ENCODE measurements around the gene ZMIZ1. TPM values are rescaled to one million over a fixed set of nuclear protein-coding genes. Genes with fewer than 3 reads are reported as not detected.

The ZMIZ1 gene
- total RNA-seq, 1 donor from 2014 or later = 46.2 TPM

DNA sequence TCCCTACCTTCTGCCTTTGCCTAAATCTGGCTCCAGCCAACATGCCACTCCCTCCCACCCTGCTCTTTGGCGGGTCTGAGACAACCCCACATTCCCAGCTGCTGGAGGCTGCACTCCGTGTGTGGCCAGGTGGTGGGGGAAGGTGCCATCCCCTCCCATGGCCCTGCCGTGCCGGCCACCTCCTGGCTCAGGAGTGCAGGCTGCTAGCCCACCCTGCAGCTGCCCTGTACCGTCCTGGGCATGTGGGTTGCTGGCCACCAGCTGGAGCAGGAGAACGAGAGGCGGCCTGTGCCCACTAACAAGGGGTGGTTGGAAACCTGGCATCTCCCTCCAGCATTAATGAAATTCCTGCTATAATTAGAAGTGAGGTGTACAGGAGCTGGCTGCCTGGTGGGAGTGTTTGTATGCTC lies 97.6 kb downstream of the ZMIZ1 start:
- no peak overlapping the region for H3K4me3 Mint-ChIP-seq (ENCODE audit: unreplicated experiment)
- no peak overlapping the region for H3K27ac Mint-ChIP-seq (ENCODE audit: unreplicated experiment)
- H3K36me3 Mint-ChIP-seq (ENCODE audit: low read depth) = peaks cover 21% of the 10 kb centered on the region
- no peak for DNase-seq (ENCODE audit: low spot score)
- peaks cover 18% of the 10 kb centered on the region for H3K4me1 Mint-ChIP-seq (ENCODE audit: low read depth)
- H3K9me3 Mint-ChIP-seq (ENCODE audit: low read depth) = no peaks in the 10 kb centered on the region
- TF ChIP-seq, protein P1, sequence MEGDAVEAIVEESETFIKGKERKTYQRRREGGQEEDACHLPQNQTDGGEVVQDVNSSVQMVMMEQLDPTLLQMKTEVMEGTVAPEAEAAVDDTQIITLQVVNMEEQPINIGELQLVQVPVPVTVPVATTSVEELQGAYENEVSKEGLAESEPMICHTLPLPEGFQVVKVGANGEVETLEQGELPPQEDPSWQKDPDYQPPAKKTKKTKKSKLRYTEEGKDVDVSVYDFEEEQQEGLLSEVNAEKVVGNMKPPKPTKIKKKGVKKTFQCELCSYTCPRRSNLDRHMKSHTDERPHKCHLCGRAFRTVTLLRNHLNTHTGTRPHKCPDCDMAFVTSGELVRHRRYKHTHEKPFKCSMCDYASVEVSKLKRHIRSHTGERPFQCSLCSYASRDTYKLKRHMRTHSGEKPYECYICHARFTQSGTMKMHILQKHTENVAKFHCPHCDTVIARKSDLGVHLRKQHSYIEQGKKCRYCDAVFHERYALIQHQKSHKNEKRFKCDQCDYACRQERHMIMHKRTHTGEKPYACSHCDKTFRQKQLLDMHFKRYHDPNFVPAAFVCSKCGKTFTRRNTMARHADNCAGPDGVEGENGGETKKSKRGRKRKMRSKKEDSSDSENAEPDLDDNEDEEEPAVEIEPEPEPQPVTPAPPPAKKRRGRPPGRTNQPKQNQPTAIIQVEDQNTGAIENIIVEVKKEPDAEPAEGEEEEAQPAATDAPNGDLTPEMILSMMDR (IDR thresholded peaks at IDR 0.05) = no peak
- no peaks in the 10 kb centered on the region for H3K27me3 Mint-ChIP-seq (ENCODE audit: low read depth)

DNA sequence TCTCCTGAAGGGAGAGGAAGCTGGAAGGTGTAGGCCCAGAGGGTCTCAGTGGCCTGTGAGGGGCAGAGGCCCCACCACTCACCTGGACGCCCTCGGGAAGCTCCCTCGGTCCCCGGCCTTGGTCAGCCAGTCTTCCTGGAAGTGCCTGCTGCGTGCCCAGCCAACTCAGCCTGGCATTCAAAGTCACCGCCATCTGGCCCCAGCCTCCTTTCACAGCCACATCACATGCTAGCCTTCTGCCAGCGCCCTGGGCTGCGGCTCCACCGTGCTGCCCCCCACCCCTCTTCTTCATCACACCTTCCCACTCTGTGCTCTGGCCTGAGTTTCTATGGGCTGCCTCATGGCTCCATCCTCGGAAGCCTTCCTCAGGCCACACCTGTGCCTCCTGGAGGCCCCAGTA lies 98.0 kb downstream of the ZMIZ1 start:
- H3K27me3 Mint-ChIP-seq (ENCODE audit: low read depth) = no peaks in the 10 kb centered on the region
- no peaks in the 10 kb centered on the region for H3K9me3 Mint-ChIP-seq (ENCODE audit: low read depth)
- peaks cover 14% of the 10 kb centered on the region for H3K4me1 Mint-ChIP-seq (ENCODE audit: low read depth)
- DNase-seq (ENCODE audit: low spot score) = no peak
- TF ChIP-seq, protein P1 (IDR thresholded peaks at IDR 0.05) = no peak
- H3K27ac Mint-ChIP-seq (ENCODE audit: unreplicated experiment) = no peak overlapping the region
- H3K36me3 Mint-ChIP-seq (ENCODE audit: low read depth) = peaks cover 21% of the 10 kb centered on the region
- no peak overlapping the region for H3K4me3 Mint-ChIP-seq (ENCODE audit: unreplicated experiment)

DNA sequence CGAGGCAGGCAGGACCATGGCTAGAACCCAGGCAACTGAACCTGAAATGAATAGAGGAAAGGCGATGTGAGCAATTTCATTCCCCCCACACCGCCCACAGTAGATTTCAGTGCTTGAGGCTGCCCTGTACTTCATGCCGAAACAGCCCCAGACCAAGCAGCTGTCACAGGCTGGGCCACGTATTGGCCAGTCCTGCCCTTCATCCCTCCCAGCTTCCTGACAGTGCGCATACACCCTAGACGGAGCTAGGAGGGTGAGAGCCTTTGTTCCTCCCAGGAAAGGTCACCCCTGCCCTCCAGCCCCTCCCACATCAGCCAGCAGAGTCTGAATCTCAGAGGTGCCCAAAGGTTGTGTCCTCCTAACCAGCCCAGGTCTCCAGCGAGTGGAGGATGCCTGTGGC lies 98.8 kb downstream of the ZMIZ1 start:
- no peaks in the 10 kb centered on the region for H3K9me3 Mint-ChIP-seq (ENCODE audit: low read depth)
- no peak for DNase-seq (ENCODE audit: low spot score)
- no peaks in the 10 kb centered on the region for H3K27me3 Mint-ChIP-seq (ENCODE audit: low read depth)
- H3K4me1 Mint-ChIP-seq (ENCODE audit: low read depth) = peaks cover 14% of the 10 kb centered on the region
- H3K4me3 Mint-ChIP-seq (ENCODE audit: unreplicated experiment) = no peak overlapping the region
- TF ChIP-seq, protein P1 (IDR thresholded peaks at IDR 0.05) = no peak
- H3K27ac Mint-ChIP-seq (ENCODE audit: unreplicated experiment) = no peak overlapping the region
- H3K36me3 Mint-ChIP-seq (ENCODE audit: low read depth) = peaks cover 21% of the 10 kb centered on the region

DNA sequence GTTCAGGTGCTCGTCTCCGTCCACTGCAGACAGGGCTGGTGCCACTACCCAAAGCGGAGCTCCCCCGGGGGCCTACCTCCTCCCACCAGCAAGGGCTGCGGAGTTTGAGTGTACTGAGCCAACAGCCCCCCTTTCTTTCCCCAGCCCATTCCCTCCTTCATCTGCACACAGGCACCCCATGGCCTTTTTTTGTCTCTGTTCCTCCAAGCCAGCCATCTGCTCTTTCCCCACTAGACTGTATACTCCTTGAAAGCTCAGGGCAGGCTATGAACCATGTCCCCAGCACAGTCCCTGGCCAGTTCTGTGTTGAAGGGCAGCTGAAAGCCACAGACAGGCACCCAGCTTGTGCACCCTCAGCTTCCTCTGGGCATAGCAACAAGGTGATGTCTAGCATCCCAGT lies 99.4 kb downstream of the ZMIZ1 start:
- H3K27ac Mint-ChIP-seq (ENCODE audit: unreplicated experiment) = no peak overlapping the region
- no peak for DNase-seq (ENCODE audit: low spot score)
- no peak overlapping the region for H3K4me3 Mint-ChIP-seq (ENCODE audit: unreplicated experiment)

DNA sequence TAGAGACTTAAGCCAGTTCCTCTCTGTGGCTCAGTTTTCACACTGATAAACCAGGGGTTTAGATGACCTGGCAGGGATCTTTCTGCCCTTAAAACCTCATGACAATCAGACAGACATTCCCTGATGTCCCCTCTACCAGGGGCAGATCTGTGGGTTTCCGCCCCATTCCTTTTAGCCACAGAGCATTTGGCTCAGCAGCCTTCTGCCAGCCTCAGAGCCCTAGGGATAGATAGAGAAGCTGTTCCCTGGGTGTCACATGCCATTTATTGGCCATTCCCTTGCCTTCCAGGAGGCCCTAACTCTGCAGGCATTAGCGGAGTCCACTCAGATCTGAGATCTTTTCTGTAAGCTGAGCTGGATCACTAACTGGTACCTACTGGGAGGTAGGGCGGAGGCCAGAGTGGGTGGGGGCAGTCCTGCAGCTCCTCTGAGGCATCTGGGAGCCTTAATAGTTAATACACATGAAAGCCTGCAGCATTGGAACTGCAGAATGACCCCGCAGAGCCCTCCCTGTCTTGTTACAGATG lies 101.5 kb downstream of the ZMIZ1 start:
- TF ChIP-seq, protein P1 (IDR thresholded peaks at IDR 0.05) = no peak
- peaks cover 19% of the 10 kb centered on the region for H3K36me3 Mint-ChIP-seq (ENCODE audit: low read depth)
- H3K27ac Mint-ChIP-seq (ENCODE audit: unreplicated experiment) = no peak overlapping the region
- no peaks in the 10 kb centered on the region for H3K27me3 Mint-ChIP-seq (ENCODE audit: low read depth)
- peaks cover 18% of the 10 kb centered on the region for H3K4me1 Mint-ChIP-seq (ENCODE audit: low read depth)
- H3K9me3 Mint-ChIP-seq (ENCODE audit: low read depth) = no peaks in the 10 kb centered on the region
- no peak overlapping the region for H3K4me3 Mint-ChIP-seq (ENCODE audit: unreplicated experiment)
- no peak for DNase-seq (ENCODE audit: low spot score)

More for the DNA sequence above, 99.4 kb downstream of the ZMIZ1 start:
- Mint-ChIP-seq H3K36me3 (ENCODE audit: low read depth) (peaks cover 21% of the 10 kb centered on the region), H3K9me3 (ENCODE audit: low read depth) (no peaks in the 10 kb centered on the region), H3K4me1 (ENCODE audit: low read depth) (peaks cover 11% of the 10 kb centered on the region), H3K27me3 (ENCODE audit: low read depth) (no peaks in the 10 kb centered on the region)
- TF ChIP-seq, protein P1 (IDR thresholded peaks at IDR 0.05) = no peak
